Chondrocyte (in vitro differentiated cells): ENCODE measurements around the gene TTLL5. TPM values are rescaled to one million over a fixed set of nuclear protein-coding genes. Genes with fewer than 3 reads are reported as not detected.
"Not testable (repeated sequence)": the region's sequence is repeated elsewhere in the genome, so short reads cannot be mapped to it uniquely, and the experiment has no call there.

Source experiments
- DNase-seq: peaks from one replicate; pipeline ENCODE4 v3.0.0; 2021; ENCODE audit warnings: mixed read lengths, low spot score
- H3K27ac Mint-ChIP-seq: one replicate; pipeline ENCODE4 v1.8.0; 2021; ENCODE audit warnings: mild to moderate bottlenecking, moderate library complexity, mixed read lengths; ENCODE audit not compliant: unreplicated experiment
- H3K27me3 Mint-ChIP-seq: 2 replicates; pipeline ENCODE4 v1.8.0; 2021; ENCODE audit warnings: low read depth, mixed read lengths
- H3K36me3 Mint-ChIP-seq: 2 replicates; pipeline ENCODE4 v1.8.0; 2021; ENCODE audit warnings: low read depth, mixed read lengths
- H3K4me1 Mint-ChIP-seq: 2 replicates; pipeline ENCODE4 v1.8.0; 2021; ENCODE audit warnings: low read depth, mild to moderate bottlenecking, mixed read lengths
- H3K4me3 Mint-ChIP-seq: one replicate; pipeline ENCODE4 v1.8.0; 2021; ENCODE audit warnings: mild to moderate bottlenecking, moderate library complexity, mixed read lengths; ENCODE audit not compliant: unreplicated experiment
- H3K9me3 Mint-ChIP-seq: 2 replicates; pipeline ENCODE4 v1.8.0; 2021; ENCODE audit warnings: low read depth, mixed read lengths
- total RNA-seq: library from RNA; stranded (reverse); gene quantifications from 3 replicates; pipeline ENCODE4 v1.2.1, GENCODE V29; 2021
- TF ChIP-seq, protein P1 (sequence below): fragments of 200-600 bp; sonication (generic); IDR thresholded peaks from 2 replicates; pipeline ENCODE4 v1.5.0; 2021; ENCODE audit warnings: antibody characterized with exemption, mild to moderate bottlenecking, moderate library complexity

Gene TTLL5
- total RNA-seq, 1 donor from 2014 or later = 22.1 TPM

DNA sequence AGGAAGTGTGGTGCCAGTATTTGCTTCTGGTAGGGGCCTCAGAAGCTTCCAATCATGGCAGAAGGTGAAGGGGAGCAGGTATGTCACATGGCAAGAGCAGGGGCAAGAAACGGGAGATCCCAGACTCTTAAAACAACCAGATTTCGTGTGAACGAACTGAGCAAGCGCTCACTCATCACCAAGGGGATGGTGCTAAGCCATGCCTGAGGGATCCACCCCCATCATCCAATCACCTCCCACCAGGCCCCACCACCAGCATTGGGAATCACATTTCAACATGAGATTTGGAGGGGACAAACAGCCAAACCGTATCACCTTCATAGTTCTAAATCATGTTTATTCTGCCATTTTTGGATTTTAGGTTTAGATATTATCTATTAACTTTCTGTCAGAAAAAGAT is 179.9 kb downstream of the TTLL5 start:
- H3K9me3 Mint-ChIP-seq = peaks cover 4% of the 10 kb centered on the region
- H3K27me3 Mint-ChIP-seq = no peaks in the 10 kb centered on the region
- peaks cover 7% of the 10 kb centered on the region for H3K36me3 Mint-ChIP-seq
- H3K27ac Mint-ChIP-seq = peak overlapping the region; percentile 79
- no peak for DNase-seq
- H3K4me1 Mint-ChIP-seq = peaks cover 50% of the 10 kb centered on the region
- TF ChIP-seq, protein P1, sequence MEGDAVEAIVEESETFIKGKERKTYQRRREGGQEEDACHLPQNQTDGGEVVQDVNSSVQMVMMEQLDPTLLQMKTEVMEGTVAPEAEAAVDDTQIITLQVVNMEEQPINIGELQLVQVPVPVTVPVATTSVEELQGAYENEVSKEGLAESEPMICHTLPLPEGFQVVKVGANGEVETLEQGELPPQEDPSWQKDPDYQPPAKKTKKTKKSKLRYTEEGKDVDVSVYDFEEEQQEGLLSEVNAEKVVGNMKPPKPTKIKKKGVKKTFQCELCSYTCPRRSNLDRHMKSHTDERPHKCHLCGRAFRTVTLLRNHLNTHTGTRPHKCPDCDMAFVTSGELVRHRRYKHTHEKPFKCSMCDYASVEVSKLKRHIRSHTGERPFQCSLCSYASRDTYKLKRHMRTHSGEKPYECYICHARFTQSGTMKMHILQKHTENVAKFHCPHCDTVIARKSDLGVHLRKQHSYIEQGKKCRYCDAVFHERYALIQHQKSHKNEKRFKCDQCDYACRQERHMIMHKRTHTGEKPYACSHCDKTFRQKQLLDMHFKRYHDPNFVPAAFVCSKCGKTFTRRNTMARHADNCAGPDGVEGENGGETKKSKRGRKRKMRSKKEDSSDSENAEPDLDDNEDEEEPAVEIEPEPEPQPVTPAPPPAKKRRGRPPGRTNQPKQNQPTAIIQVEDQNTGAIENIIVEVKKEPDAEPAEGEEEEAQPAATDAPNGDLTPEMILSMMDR = no peak
- no peak overlapping the region for H3K4me3 Mint-ChIP-seq

- peaks cover 62% of the 10 kb centered on the region for H3K4me1 Mint-ChIP-seq
- peak overlapping the region; percentile 79 for H3K27ac Mint-ChIP-seq
- TF ChIP-seq, protein P1 = no peak
- H3K4me3 Mint-ChIP-seq = peak overlapping the region; percentile 19
- peaks cover 4% of the 10 kb centered on the region for H3K9me3 Mint-ChIP-seq
- no peak for DNase-seq
- peaks cover 7% of the 10 kb centered on the region for H3K36me3 Mint-ChIP-seq
- H3K27me3 Mint-ChIP-seq = no peaks in the 10 kb centered on the region
Measured at GRCh38 chr14:75842551-75842950, 181.5 kb downstream of the TTLL5 start.

GRCh38 chr14:75844486-75844885 is 183.4 kb downstream of the TTLL5 start:
- no peak for DNase-seq
- Mint-ChIP-seq H3K36me3 (peaks cover 1% of the 10 kb centered on the region), H3K27ac (peak overlapping the region; percentile 86), H3K4me1 (peaks cover 82% of the 10 kb centered on the region), H3K27me3 (no peaks in the 10 kb centered on the region), H3K9me3 (peaks cover 6% of the 10 kb centered on the region), H3K4me3 (no peak overlapping the region)
- TF ChIP-seq, protein P1 = no peak

DNA sequence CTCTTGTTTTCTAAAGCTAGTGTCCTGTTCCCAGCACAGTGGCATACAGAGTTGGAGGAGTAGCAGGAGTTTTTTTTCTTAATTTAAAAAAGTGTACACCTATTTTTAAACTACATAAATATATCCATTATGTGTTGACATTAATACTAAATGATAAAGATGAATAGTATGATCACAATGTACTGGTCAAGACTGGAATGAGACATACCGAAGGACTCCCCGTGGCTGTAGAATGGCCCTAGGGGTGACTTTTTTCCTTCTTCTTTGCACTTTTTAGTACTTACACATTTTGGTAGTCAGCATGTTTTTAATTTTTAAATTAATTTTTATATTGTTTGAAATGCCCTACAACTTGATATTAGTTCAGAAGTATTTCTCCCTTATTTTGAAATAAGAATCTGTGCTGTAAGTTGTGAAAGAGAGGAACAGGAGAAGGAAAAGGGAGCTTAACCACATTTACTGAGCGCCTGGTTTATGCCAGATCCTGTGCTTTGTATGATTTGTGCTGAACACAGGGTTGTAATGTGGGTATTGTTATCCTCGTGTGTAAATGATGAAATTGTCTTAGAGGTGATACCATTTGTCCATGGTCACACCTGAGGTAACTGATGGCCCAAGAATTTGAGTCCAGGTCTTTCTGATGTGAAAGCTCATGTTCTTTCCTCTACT is 184.2 kb downstream of the TTLL5 start:
- H3K4me1 Mint-ChIP-seq = peaks cover 83% of the 10 kb centered on the region
- H3K27me3 Mint-ChIP-seq = no peaks in the 10 kb centered on the region
- TF ChIP-seq, protein P1 = peak; percentile 20
- H3K9me3 Mint-ChIP-seq = peaks cover 2% of the 10 kb centered on the region
- peaks cover 1% of the 10 kb centered on the region for H3K36me3 Mint-ChIP-seq
- no peak overlapping the region for H3K4me3 Mint-ChIP-seq
- H3K27ac Mint-ChIP-seq = peak overlapping the region; percentile 86
- no peak for DNase-seq

GRCh38 chr14:75846694-75847093 is 185.6 kb downstream of the TTLL5 start:
- not testable (repeated sequence) for H3K4me3 Mint-ChIP-seq, DNase-seq, H3K9me3 Mint-ChIP-seq, H3K36me3 Mint-ChIP-seq, H3K27me3 Mint-ChIP-seq
- Mint-ChIP-seq H3K4me1 (peaks cover 72% of the 10 kb centered on the region), H3K27ac (peak overlapping the region; percentile 86)

- no peak for DNase-seq
- H3K36me3 Mint-ChIP-seq = no peaks in the 10 kb centered on the region
- H3K27ac Mint-ChIP-seq = peak overlapping the region; percentile 82
- H3K9me3 Mint-ChIP-seq = peaks cover 2% of the 10 kb centered on the region
- H3K4me1 Mint-ChIP-seq = peaks cover 63% of the 10 kb centered on the region
- no peak overlapping the region for H3K4me3 Mint-ChIP-seq
- TF ChIP-seq, protein P1 = no peak
- no peaks in the 10 kb centered on the region for H3K27me3 Mint-ChIP-seq
Measured at GRCh38 chr14:75847584-75847983, 186.5 kb downstream of the TTLL5 start.
